Measurements from ENCODE around the gene C3orf22.

C3orf22 gene

DNA sequence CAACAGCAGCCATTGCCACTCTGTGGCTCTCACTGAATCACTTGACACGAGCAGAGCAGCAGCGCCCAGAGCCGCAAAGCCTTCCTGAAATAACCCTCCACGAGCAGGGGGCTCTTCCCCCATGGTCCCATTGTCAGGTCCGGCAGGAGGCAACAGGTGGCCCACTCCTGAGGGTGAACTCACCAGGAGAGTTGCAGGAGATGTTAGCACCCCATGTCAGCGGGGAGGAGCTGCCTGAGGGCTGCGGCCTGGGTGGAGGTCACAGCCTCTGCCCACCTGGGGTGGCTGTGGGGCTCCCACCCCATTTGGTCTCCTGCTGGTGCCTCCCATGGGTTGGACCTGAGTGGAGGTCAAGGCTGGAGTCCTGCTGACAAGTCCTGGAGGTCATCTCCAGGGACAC lies 12.3 kb upstream of the C3orf22 start:
- 92% methylated on average over 7 of the region's 7 CpGs for WGBS (ENCODE audit: insufficient coverage)
- H3K36me3 ChIP-seq (ENCODE audit: control insufficient read depth in 4 of 4, insufficient read depth in 4 of 4, low read length in 3 of 4) = no peaks in the 10 kb centered on the region
- no peak overlapping the region for H3K27ac ChIP-seq (ENCODE audit: insufficient read depth in 1 of 2, low read depth in 1 of 2, low read length in 2 of 2, poor library complexity in 1 of 2, severe bottlenecking in 2 of 2)
- H3K4me3 ChIP-seq (ENCODE audit: control insufficient read depth in 1 of 7, extremely low read depth in 1 of 7, insufficient read depth in 4 of 7, low read depth in 2 of 7, low read length in 6 of 7) = no peak overlapping the region
- DNase-seq = no peak
- CTCF ChIA-PET = interaction anchor here (0.9 kb wide), 1 partner anchor 29 kb away, joined by 3 read pairs; no protein-coding TSS in a partner anchor
- H3K4me1 ChIP-seq (ENCODE audit: control extremely low read depth in 1 of 4, control insufficient read depth in 4 of 4, insufficient read depth in 4 of 4, low read length in 3 of 4) = no peaks in the 10 kb centered on the region
- H3K9me3 ChIP-seq (ENCODE audit: control extremely low read depth in 1 of 5, control insufficient read depth in 4 of 5, insufficient read depth in 2 of 5, low read depth in 1 of 5, low read length in 4 of 5) = no peaks in the 10 kb centered on the region
- no peaks in the 10 kb centered on the region for H3K27me3 ChIP-seq (replicated peaks in 2 of 5; ENCODE audit: control insufficient read depth in 4 of 5, insufficient read depth in 5 of 5, low read length in 4 of 5)
- POLR2A ChIA-PET = no interaction called here

GRCh38 chr3:126570103-126570541 lies 11.4 kb upstream of the C3orf22 start:
- WGBS (ENCODE audit: insufficient coverage) = 94% methylated on average over 4 of the region's 6 CpGs

DNA sequence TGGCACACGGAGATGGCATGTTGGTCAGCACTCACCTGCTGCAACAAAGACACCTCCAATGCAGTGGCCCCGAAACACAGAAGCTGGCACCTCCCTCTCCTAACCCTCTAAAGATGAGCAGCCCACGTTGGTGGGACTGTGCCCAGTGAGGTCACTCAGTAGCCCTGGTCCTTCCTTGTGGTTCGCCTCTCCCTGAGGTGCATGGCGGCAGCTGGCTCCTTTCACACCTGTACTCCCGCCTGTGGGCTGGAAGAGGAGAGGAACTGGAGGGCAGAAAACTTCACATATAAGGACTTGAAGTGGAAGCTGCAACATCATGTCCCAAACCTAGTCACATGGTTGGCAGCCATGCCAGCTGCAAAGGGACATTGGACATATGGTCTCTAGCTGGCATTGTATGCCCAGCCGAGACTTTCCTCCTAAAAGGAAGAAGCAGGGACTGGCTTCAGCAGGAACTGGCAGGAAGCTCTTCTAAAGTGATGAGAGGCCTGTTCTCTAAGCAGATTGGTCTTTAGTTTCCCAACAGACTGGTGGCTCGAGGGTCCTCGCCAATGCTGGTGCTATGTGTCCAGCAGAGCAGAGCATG lies 10.8 kb upstream of the C3orf22 start:
- ChIA-PET POLR2A (no interaction called here), CTCF (interaction anchor here (1.2 to 1.3 kb wide), 3 partner anchors 10 to 32 kb away, joined by 3 read pairs; no protein-coding TSS in a partner anchor)
- Histone ChIP-seq H3K36me3 (ENCODE audit: control insufficient read depth in 4 of 4, insufficient read depth in 4 of 4, low read length in 3 of 4) (no peaks in the 10 kb centered on the region), H3K27ac (ENCODE audit: insufficient read depth in 1 of 2, low read depth in 1 of 2, low read length in 2 of 2, poor library complexity in 1 of 2, severe bottlenecking in 2 of 2) (no peak overlapping the region), H3K4me1 (ENCODE audit: control extremely low read depth in 1 of 4, control insufficient read depth in 4 of 4, insufficient read depth in 4 of 4, low read length in 3 of 4) (no peaks in the 10 kb centered on the region), H3K9me3 (ENCODE audit: control extremely low read depth in 1 of 5, control insufficient read depth in 4 of 5, insufficient read depth in 2 of 5, low read depth in 1 of 5, low read length in 4 of 5) (no peaks in the 10 kb centered on the region), H3K4me3 (ENCODE audit: control insufficient read depth in 1 of 7, extremely low read depth in 1 of 7, insufficient read depth in 4 of 7, low read depth in 2 of 7, low read length in 6 of 7) (no peak overlapping the region), H3K27me3 (replicated peaks in 2 of 5; ENCODE audit: control insufficient read depth in 4 of 5, insufficient read depth in 5 of 5, low read length in 4 of 5) (no peaks in the 10 kb centered on the region)
- WGBS (ENCODE audit: insufficient coverage) = 97% methylated on average over 8 of the region's 9 CpGs
- no peak for DNase-seq

More at GRCh38 chr3:126570103-126570541, 11.4 kb upstream of the C3orf22 start:
- no peaks in the 10 kb centered on the region for H3K36me3 ChIP-seq (ENCODE audit: control insufficient read depth in 4 of 4, insufficient read depth in 4 of 4, low read length in 3 of 4)
- H3K4me3 ChIP-seq (ENCODE audit: control insufficient read depth in 1 of 7, extremely low read depth in 1 of 7, insufficient read depth in 4 of 7, low read depth in 2 of 7, low read length in 6 of 7) = no peak overlapping the region
- H3K9me3 ChIP-seq (ENCODE audit: control extremely low read depth in 1 of 5, control insufficient read depth in 4 of 5, insufficient read depth in 2 of 5, low read depth in 1 of 5, low read length in 4 of 5) = no peaks in the 10 kb centered on the region
- POLR2A ChIA-PET = no interaction called here
- H3K4me1 ChIP-seq (ENCODE audit: control extremely low read depth in 1 of 4, control insufficient read depth in 4 of 4, insufficient read depth in 4 of 4, low read length in 3 of 4) = no peaks in the 10 kb centered on the region
- H3K27me3 ChIP-seq (replicated peaks in 2 of 5; ENCODE audit: control insufficient read depth in 4 of 5, insufficient read depth in 5 of 5, low read length in 4 of 5) = no peaks in the 10 kb centered on the region
- DNase-seq = no peak
- CTCF ChIA-PET = interaction anchor here (1.2 to 1.3 kb wide), 3 partner anchors 10 to 32 kb away, joined by 3 read pairs; no protein-coding TSS in a partner anchor
- H3K27ac ChIP-seq (ENCODE audit: insufficient read depth in 1 of 2, low read depth in 1 of 2, low read length in 2 of 2, poor library complexity in 1 of 2, severe bottlenecking in 2 of 2) = no peak overlapping the region

DNA sequence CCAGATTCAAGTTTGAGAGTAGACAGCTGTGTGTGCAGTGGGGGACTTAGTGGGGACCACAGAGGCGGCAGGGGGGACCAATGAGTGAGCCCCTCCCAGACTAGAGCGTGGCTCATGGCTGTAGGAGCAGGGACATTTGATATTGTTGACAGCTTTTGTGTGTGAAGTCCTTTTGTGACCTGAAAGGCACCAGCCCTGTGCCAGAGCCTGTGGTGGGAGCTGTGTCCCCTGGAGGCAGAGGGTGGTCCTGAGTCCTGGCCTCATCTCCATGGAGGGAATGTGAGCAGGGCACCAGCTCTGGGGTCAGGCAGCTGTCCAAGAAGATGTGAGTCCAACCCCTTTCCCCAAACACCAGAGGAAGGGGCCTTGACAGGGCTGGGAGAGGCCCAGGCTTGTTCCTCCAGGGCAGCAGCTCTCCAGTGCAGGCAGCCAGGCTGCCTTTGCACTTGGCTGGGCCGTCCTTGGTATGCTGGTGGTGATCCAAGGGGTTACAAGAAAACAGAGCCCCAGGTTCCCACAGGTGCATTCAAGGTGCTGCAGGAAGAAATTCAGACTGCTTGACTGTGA lies 10.1 kb upstream of the C3orf22 start:
- DNase-seq = no peak
- POLR2A ChIA-PET = no interaction called here
- Histone ChIP-seq H3K27me3 (replicated peaks in 2 of 5; ENCODE audit: control insufficient read depth in 4 of 5, insufficient read depth in 5 of 5, low read length in 4 of 5) (no peaks in the 10 kb centered on the region), H3K9me3 (ENCODE audit: control extremely low read depth in 1 of 5, control insufficient read depth in 4 of 5, insufficient read depth in 2 of 5, low read depth in 1 of 5, low read length in 4 of 5) (peaks cover 0 to under 1% (median 0%) of the 10 kb centered on the region in 5 experiments), H3K4me1 (ENCODE audit: control extremely low read depth in 1 of 4, control insufficient read depth in 4 of 4, insufficient read depth in 4 of 4, low read length in 3 of 4) (peaks cover 0 to 2% (median under 1%) of the 10 kb centered on the region in 4 experiments), H3K36me3 (ENCODE audit: control insufficient read depth in 4 of 4, insufficient read depth in 4 of 4, low read length in 3 of 4) (no peaks in the 10 kb centered on the region), H3K27ac (ENCODE audit: insufficient read depth in 1 of 2, low read depth in 1 of 2, low read length in 2 of 2, poor library complexity in 1 of 2, severe bottlenecking in 2 of 2) (no peak overlapping the region), H3K4me3 (ENCODE audit: control insufficient read depth in 1 of 7, extremely low read depth in 1 of 7, insufficient read depth in 4 of 7, low read depth in 2 of 7, low read length in 6 of 7) (no peak overlapping the region)
- WGBS (ENCODE audit: insufficient coverage) = 96% methylated on average over 2 of the region's 3 CpGs
- CTCF ChIA-PET = interaction anchor here (1.2 to 1.3 kb wide), 2 partner anchors 11 to 17 kb away, joined by 3 read pairs; no protein-coding TSS in a partner anchor

GRCh38 chr3:126567696-126568438 lies 9.1 kb upstream of the C3orf22 start:
- ChIA-PET POLR2A (no interaction called here), CTCF (no interaction called here)
- Histone ChIP-seq H3K4me3 (ENCODE audit: control insufficient read depth in 1 of 7, extremely low read depth in 1 of 7, insufficient read depth in 4 of 7, low read depth in 2 of 7, low read length in 6 of 7) (no peak overlapping the region), H3K36me3 (ENCODE audit: control insufficient read depth in 4 of 4, insufficient read depth in 4 of 4, low read length in 3 of 4) (no peaks in the 10 kb centered on the region), H3K4me1 (ENCODE audit: control extremely low read depth in 1 of 4, control insufficient read depth in 4 of 4, insufficient read depth in 4 of 4, low read length in 3 of 4) (peaks cover 0 to 8% (median under 1%) of the 10 kb centered on the region in 4 experiments), H3K9me3 (ENCODE audit: control extremely low read depth in 1 of 5, control insufficient read depth in 4 of 5, insufficient read depth in 2 of 5, low read depth in 1 of 5, low read length in 4 of 5) (peaks cover 0 to 3% (median 0%) of the 10 kb centered on the region in 5 experiments), H3K27me3 (replicated peaks in 2 of 5; ENCODE audit: control insufficient read depth in 4 of 5, insufficient read depth in 5 of 5, low read length in 4 of 5) (no peaks in the 10 kb centered on the region), H3K27ac (ENCODE audit: insufficient read depth in 1 of 2, low read depth in 1 of 2, low read length in 2 of 2, poor library complexity in 1 of 2, severe bottlenecking in 2 of 2) (no peak overlapping the region)
- no peak for DNase-seq
- 84% methylated on average over 10 of the region's 10 CpGs for WGBS (ENCODE audit: insufficient coverage)

DNA sequence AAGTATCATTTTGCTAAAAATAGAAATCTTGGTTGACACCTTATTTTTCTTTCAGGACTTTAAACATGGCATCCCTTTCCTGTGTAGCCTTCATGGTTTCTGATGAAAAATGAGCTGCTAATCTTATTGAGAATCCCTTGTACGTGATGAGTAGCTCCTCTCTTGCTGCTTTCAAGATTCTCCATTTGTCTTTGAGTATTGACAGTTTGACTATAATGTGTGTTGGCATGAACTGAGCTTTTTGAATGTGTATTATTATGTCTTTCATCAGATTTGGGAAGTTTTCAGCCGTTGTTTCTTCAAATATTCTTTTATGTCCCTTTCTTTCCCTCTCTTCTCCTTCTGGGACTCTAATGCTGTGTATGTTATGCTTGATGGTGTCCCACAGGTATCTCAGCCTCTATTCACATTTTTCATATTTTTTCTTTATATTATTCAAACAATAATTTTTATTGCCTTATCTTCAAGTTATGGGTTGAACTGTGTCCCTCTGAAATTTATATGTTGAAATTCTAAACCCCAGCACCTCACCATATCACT lies 4.1 kb upstream of the C3orf22 start:
- ChIA-PET CTCF (interaction anchor here (2.6 kb wide), 1 partner anchor 12 kb away, joined by 7 read pairs; no protein-coding TSS in a partner anchor), POLR2A (no interaction called here)
- Histone ChIP-seq H3K27me3 (replicated peaks in 2 of 5; ENCODE audit: control insufficient read depth in 4 of 5, insufficient read depth in 5 of 5, low read length in 4 of 5) (no peaks in the 10 kb centered on the region), H3K4me1 (ENCODE audit: control extremely low read depth in 1 of 4, control insufficient read depth in 4 of 4, insufficient read depth in 4 of 4, low read length in 3 of 4) (peaks cover 0 to 8% (median under 1%) of the 10 kb centered on the region in 4 experiments), H3K4me3 (ENCODE audit: control insufficient read depth in 1 of 7, extremely low read depth in 1 of 7, insufficient read depth in 4 of 7, low read depth in 2 of 7, low read length in 6 of 7) (no peak overlapping the region), H3K27ac (ENCODE audit: insufficient read depth in 1 of 2, low read depth in 1 of 2, low read length in 2 of 2, poor library complexity in 1 of 2, severe bottlenecking in 2 of 2) (no peak overlapping the region), H3K36me3 (ENCODE audit: control insufficient read depth in 4 of 4, insufficient read depth in 4 of 4, low read length in 3 of 4) (no peaks in the 10 kb centered on the region), H3K9me3 (ENCODE audit: control extremely low read depth in 1 of 5, control insufficient read depth in 4 of 5, insufficient read depth in 2 of 5, low read depth in 1 of 5, low read length in 4 of 5) (peaks cover 0 to 14% (median 3%) of the 10 kb centered on the region in 5 experiments)
- DNase-seq = no peak
- 80% methylated on average over 1 of the region's 2 CpGs for WGBS (ENCODE audit: insufficient coverage)

Data from common myeloid progenitor, CD34-positive (primary cell).